Epithelial cell of proximal tubule (primary cell): ENCODE data around the gene POLDIP2. TPM values are rescaled to one million over a fixed set of nuclear protein-coding genes. Genes with fewer than 3 reads are reported as not detected.
A peak's percentile ranks its signal among the peaks of the same experiment; 100 is the strongest.

Experiments
- DNase-seq: peaks from one replicate; pipeline ENCODE4 v3.0.0-alpha.2; 2011; ENCODE audit warnings: low read depth
- H3K4me3 ChIP-seq: 2 replicates; pipeline ENCODE4 v1.5.1; 2011; ENCODE audit warnings: low read depth, mild to moderate bottlenecking, low read length
- CTCF ChIP-seq: conservative IDR thresholded peaks from 2 replicates; pipeline ENCODE4 v1.5.1; 2012; ENCODE audit warnings: low read depth, mild to moderate bottlenecking, low read length
- total RNA-seq: library from RNA; depleted of rRNA; stranded (reverse); fragments of >200 nt; gene quantifications from 2 replicates; pipeline ENCODE4 v1.2.3, GENCODE V29; 2015

POLDIP2 gene
- total RNA-seq, 1 donor from 2014 or later = 96.4 TPM

- no peak for DNase-seq
- no peak for TF ChIP-seq CTCF
- H3K4me3 ChIP-seq = no peak overlapping the region
Measured at GRCh38 chr17:28365487-28365886, 8.2 kb upstream of the POLDIP2 start.

GRCh38 chr17:28364665-28365363 lies 7.5 kb upstream of the POLDIP2 start, which contains the start of gene SEBOX:
Gene SEBOX (minus strand): TSS chr17:28365199. CDS start chr17:28365151, 48 bp downstream.
- no peak for DNase-seq
- H3K4me3 ChIP-seq = no peak within 1 kb of the TSS
- no peak for TF ChIP-seq CTCF

- H3K4me3 ChIP-seq = no peak overlapping the region
Measured at GRCh38 chr17:28363776-28364650, 6.7 kb upstream of the POLDIP2 start.

GRCh38 chr17:28363186-28363585 lies 5.9 kb upstream of the POLDIP2 start:
- TF ChIP-seq CTCF = no peak
- DNase-seq = no peak
- H3K4me3 ChIP-seq = no peak overlapping the region

More at GRCh38 chr17:28363776-28364650, 6.7 kb upstream of the POLDIP2 start:
- DNase-seq = no peak
- TF ChIP-seq CTCF = no peak

- H3K4me3 ChIP-seq = peak overlapping the region; percentile 91
- DNase-seq = no peak
- TF ChIP-seq CTCF = no peak
Measured at GRCh38 chr17:28357901-28358197, 522 bp upstream of the POLDIP2 start.

- H3K4me3 ChIP-seq = no peak overlapping the region
- DNase-seq = no peak
- TF ChIP-seq CTCF = no peak
Measured at GRCh38 chr17:28350271-28350670, 7.1 kb downstream of the POLDIP2 start.
